Activated T-helper 1 cell treated with anti-CD3 and anti-CD28 coated beads, Interleukin-12 subunit alpha, Interleukin-12 subunit beta, Interleukin-2, Interleukin-4 antibody, amounts not matched to agents 30 ng/mL and 10 ng/mL and 1 ng/mL, durations not matched to agents 14 hours and 24 hours and 36 hours (primary cell): Measurements from ENCODE around the gene SLC9A6. TPM values are rescaled to one million over a fixed set of nuclear protein-coding genes. Genes with fewer than 3 reads are reported as not detected.

Experiments used
- DNase-seq: peaks from one replicate; pipeline ENCODE4 v3.0.0; 2021; ENCODE audit warnings: low spot score
- H3K27ac Mint-ChIP-seq: one replicate; pipeline ENCODE4 v1.8.0; 2021; ENCODE audit warnings: mild to moderate bottlenecking, mixed read lengths
- H3K27me3 Mint-ChIP-seq: one replicate; pipeline ENCODE4 v1.8.0; 2022; ENCODE audit warnings: mild to moderate bottlenecking, moderate library complexity, mixed read lengths; ENCODE audit not compliant: insufficient read depth
- H3K36me3 Mint-ChIP-seq: one replicate; pipeline ENCODE4 v1.8.0; 2021; ENCODE audit warnings: low read depth, mixed read lengths
- H3K4me1 Mint-ChIP-seq: one replicate; pipeline ENCODE4 v1.8.0; 2021; ENCODE audit warnings: low read depth, mixed read lengths
- H3K4me3 Mint-ChIP-seq: one replicate; pipeline ENCODE4 v1.8.0; 2021; ENCODE audit warnings: mild to moderate bottlenecking, moderate library complexity, mixed read lengths
- H3K9me3 Mint-ChIP-seq: one replicate; pipeline ENCODE4 v1.8.0; 2021; ENCODE audit warnings: mixed read lengths
- intact Hi-C: fragments of 100-400 bp; cut with micrococcal nuclease; formaldehyde crosslinking; loops from one replicate; pipeline ENCODE4 v1.15.1; 2024
- total RNA-seq: library from RNA; stranded (reverse); gene quantifications from 2 replicates; pipeline ENCODE4 v1.2.3, GENCODE V29; 2022

The SLC9A6 gene
- total RNA-seq, 1 donor from 2014 or later: 13.4 TPM

DNA sequence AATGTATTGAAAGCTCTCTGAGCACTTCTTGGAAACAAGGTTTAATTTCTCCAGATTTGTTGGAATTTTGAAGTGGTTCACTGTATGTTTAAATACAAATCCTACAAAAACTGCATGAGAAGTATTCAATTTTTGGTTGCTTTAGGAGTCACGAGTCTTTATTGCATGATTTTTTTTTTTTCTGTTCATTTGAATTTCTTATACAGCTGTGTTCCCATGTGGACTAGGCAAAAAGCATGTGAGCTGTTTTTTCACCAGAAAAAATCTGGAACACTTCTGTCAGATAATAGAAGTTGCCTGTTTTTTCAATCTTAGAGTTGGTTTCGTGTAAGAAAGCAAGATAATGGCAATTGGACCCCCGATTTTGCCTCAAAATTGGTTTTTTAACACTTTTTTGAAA, 66.4 kb downstream of the SLC9A6 start:
- Mint-ChIP-seq H3K9me3 (no peaks in the 10 kb centered on the region), H3K4me1 (peaks cover 2% of the 10 kb centered on the region), H3K27ac (no peak overlapping the region), H3K36me3 (peaks cover 2% of the 10 kb centered on the region), H3K27me3 (no peaks in the 10 kb centered on the region), H3K4me3 (no peak overlapping the region)
- no peak for DNase-seq
- intact Hi-C loops: no loop called here

DNA sequence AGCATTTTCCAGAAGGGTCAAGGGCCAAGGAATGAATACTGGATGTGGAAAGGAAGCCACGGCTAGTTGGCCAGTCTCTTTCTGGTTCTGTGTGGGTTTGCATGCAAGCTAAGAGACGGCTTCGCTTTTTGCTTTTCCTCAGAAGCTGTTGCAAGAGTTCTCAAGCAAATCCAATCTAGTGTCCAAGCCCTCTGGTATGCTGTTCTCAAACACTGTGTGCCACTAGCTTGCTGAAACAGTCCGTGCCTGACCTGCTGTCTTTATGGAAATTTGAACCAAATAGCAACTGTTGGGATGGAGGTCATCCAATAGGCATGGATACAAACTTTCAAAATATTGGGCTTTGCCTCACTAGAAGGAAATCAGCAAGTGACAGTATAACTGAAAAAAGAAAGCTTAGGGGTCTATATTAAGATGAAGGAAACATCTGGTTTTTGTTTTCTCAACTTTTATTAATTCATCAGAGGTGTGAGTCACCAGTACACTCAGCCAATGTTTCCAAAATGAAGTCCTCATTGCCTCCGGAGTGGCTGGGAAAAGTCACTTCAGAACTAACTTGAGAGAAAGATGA, 70.5 kb downstream of the SLC9A6 start:
- Mint-ChIP-seq H3K36me3 (no peaks in the 10 kb centered on the region), H3K27me3 (no peaks in the 10 kb centered on the region), H3K27ac (no peak overlapping the region), H3K9me3 (no peaks in the 10 kb centered on the region), H3K4me1 (peaks cover 6% of the 10 kb centered on the region), H3K4me3 (no peak overlapping the region)
- no peak for DNase-seq
- intact Hi-C loops: no loop called here

DNA sequence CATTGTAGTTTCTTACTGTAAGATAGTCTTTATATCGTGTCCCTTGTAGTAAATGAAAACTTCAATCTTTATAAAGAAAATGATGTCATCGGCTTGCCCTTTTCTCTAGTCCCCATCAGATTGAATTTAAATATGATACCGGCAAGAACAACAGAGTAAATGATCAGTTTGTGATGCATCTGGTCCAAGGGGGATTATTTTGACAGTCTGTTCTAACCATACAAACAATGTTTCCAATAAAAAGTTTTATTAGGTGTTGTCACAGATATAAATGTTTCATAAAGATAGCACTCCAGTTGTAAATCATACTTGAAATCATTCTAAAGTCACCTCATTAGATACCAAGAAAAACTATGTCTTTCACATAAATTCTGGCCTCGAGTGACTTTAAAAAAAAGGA, 72.3 kb downstream of the SLC9A6 start:
- Mint-ChIP-seq H3K9me3 (no peaks in the 10 kb centered on the region), H3K27ac (no peak overlapping the region), H3K27me3 (no peaks in the 10 kb centered on the region), H3K36me3 (no peaks in the 10 kb centered on the region), H3K4me3 (no peak overlapping the region), H3K4me1 (peaks cover 6% of the 10 kb centered on the region)
- intact Hi-C loops: no loop called here
- DNase-seq: no peak

DNA sequence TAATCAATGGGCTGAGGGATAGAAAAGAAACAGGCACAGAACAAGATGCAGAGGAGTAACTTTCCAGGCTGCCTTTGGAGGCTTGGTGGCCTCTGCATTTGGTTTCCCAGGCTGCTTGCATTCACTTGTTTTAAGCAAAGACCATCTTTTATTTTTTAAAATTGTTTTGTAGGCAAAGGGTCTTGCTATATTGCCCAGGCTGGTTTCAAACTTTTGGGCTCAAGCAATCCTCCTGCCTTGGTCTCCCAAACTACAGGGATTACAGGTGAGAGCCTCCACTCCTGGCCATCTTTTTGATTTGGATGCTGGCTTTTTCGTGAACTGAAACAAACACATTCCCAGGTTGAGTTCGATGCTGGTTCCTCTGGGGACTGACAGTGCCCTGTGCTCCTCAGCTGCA, 74.1 kb downstream of the SLC9A6 start:
- Mint-ChIP-seq H3K27ac (no peak overlapping the region), H3K4me3 (no peak overlapping the region)
- intact Hi-C loops: no loop called here

DNA sequence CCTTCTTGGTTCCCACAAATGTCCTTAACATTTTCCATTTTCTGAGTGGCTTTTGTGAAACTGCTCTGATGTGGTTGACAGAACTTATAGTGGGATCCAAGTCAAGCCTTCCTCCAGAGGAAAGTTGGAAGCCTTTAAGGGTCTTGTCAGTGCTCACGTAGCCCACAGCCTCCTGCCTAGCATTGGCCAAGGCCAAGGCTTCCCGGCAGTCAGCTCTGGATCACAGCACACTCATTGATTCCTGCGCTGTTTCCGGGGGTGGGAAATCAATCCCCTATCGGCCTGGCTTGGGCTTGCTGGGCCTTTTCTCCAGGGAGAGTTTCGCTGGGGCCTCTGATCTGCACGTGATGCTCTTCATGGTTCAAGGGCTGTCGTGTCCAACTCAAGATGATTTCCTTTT, 76.1 kb downstream of the SLC9A6 start:
- Mint-ChIP-seq H3K4me1 (peaks cover 21% of the 10 kb centered on the region), H3K36me3 (no peaks in the 10 kb centered on the region), H3K4me3 (no peak overlapping the region), H3K9me3 (no peaks in the 10 kb centered on the region), H3K27me3 (no peaks in the 10 kb centered on the region), H3K27ac (no peak overlapping the region)
- no peak for DNase-seq
- intact Hi-C loops: no loop called here

More for the DNA sequence above, 74.1 kb downstream of the SLC9A6 start:
- no peak for DNase-seq
- no peaks in the 10 kb centered on the region for H3K9me3 Mint-ChIP-seq
- no peaks in the 10 kb centered on the region for H3K27me3 Mint-ChIP-seq
- H3K4me1 Mint-ChIP-seq: peaks cover 14% of the 10 kb centered on the region
- no peaks in the 10 kb centered on the region for H3K36me3 Mint-ChIP-seq

DNA sequence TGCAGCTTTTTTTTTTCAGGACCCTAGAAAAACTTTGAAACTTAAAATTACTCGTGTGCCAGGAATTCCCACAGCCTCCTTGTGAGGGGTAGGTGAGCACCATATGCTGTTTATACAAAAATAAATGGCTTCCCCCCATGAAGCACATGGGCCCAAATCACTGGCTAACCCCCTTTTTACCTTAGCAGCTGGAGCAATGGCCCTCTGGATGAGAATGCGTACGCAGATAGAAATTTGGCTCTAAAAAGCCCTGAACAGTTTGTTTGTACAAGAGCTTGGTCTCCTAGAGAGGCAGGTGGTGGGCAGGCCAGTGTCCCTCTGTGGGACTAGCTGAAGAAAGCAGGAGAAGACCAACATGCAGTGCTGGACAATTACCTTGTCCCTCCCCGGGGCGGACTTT, 76.5 kb downstream of the SLC9A6 start:
- H3K9me3 Mint-ChIP-seq: no peaks in the 10 kb centered on the region
- DNase-seq: no peak
- H3K27me3 Mint-ChIP-seq: no peaks in the 10 kb centered on the region
- H3K4me1 Mint-ChIP-seq: peaks cover 19% of the 10 kb centered on the region
- H3K27ac Mint-ChIP-seq: no peak overlapping the region
- H3K36me3 Mint-ChIP-seq: no peaks in the 10 kb centered on the region
- no peak overlapping the region for H3K4me3 Mint-ChIP-seq
- intact Hi-C loops: no loop called here

DNA sequence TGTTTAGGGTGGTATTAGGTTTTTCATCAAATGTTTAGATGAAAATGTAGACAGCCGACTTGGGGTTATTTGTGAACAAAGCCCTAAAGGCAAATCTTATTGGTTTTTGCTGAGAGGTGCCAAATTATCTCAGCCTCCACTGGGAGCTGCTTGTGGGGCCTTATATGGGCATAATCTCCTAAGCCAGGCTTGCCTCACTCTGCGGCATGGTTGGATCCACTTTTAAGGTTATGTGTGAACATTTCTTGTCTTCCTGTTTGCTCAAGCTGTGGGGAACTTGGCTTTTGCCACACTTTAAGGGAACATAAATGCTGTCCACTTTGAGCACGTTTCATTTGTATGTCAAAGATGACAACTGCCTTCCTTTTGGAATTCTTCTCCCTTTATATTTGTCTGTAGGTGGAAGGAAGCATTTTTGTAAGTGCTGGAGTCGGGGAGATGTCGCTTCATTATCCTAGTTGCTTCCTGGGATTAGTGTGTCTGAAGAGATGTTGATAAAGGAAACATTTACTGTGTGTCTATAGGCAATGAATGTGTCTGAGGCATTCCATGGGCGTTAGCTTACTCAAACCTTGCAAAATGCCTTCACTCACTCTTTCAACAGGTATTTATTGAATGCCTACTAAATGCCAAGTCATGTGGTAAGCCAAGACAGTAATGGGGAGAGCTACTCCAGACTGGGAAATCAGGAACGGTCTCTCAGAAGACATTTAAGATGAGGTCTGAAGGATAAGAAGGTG, 78.3 kb downstream of the SLC9A6 start:
- H3K9me3 Mint-ChIP-seq: no peaks in the 10 kb centered on the region
- H3K27me3 Mint-ChIP-seq: peaks cover 2% of the 10 kb centered on the region
- peaks cover 16% of the 10 kb centered on the region for H3K4me1 Mint-ChIP-seq
- intact Hi-C loops: no loop called here
- H3K27ac Mint-ChIP-seq: no peak overlapping the region
- H3K36me3 Mint-ChIP-seq: no peaks in the 10 kb centered on the region
- no peak for DNase-seq
- H3K4me3 Mint-ChIP-seq: no peak overlapping the region

DNA sequence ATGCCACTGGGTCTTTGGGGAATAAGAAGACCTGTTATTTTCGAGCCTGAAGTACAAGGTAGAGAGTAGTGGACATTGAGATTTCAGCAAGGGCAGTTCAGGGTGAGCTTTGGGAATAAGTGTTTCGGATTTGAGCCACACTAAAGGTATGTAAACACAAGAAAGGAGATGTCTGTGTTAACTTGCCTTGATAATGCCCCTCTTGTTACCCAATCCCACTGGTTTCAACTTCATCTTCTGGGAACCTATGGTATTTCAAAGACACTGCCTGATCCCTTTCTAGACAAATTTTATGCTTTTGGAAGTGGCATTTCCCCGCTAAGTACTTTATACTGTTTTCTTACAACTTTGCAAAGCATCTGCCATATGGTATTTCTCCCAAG, 79.4 kb downstream of the SLC9A6 start:
- H3K27me3 Mint-ChIP-seq: peaks cover 2% of the 10 kb centered on the region
- no peaks in the 10 kb centered on the region for H3K36me3 Mint-ChIP-seq
- intact Hi-C loops: no loop called here
- peak overlapping the region; percentile 42 for H3K4me3 Mint-ChIP-seq
- DNase-seq: no peak
- no peaks in the 10 kb centered on the region for H3K9me3 Mint-ChIP-seq
- peak overlapping the region; percentile 11 for H3K27ac Mint-ChIP-seq
- H3K4me1 Mint-ChIP-seq: peaks cover 16% of the 10 kb centered on the region

DNA sequence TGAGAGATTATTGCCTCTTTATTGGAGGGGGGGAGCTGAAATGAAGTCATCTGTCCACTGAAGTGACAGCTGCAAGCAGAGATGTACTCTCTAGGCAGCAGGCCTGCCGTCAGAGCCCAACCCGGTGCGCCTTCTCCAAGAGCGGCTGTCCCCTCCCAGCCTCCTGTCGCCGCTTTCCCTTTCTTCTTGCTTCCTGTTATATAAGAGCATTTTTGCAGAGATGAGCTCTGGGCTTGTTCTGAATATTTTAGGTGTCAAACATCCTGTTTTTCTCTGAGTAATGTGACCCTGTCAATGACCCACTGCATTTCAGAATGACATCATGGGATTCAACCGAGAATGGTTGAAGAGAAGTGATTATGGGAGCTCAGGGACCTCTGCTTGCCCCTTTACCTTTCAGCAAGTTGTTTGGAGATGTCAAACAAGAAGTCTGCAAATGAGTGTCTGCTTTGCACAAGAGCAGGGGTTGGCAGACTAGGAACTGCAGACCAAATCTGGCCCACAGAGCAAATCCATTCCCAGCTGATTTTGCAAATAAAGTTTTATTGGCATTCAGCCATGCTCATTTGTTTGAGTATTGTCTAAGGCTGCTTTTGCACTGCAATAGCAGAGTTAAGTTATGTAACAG, 79.9 kb downstream of the SLC9A6 start:
- H3K4me3 Mint-ChIP-seq: peak overlapping the region; percentile 42
- H3K27ac Mint-ChIP-seq: peak overlapping the region; percentile 11
- no peaks in the 10 kb centered on the region for H3K36me3 Mint-ChIP-seq
- peaks cover 16% of the 10 kb centered on the region for H3K4me1 Mint-ChIP-seq
- DNase-seq: peak; percentile 4
- intact Hi-C loops: no loop called here
- peaks cover 2% of the 10 kb centered on the region for H3K27me3 Mint-ChIP-seq
- H3K9me3 Mint-ChIP-seq: no peaks in the 10 kb centered on the region

DNA sequence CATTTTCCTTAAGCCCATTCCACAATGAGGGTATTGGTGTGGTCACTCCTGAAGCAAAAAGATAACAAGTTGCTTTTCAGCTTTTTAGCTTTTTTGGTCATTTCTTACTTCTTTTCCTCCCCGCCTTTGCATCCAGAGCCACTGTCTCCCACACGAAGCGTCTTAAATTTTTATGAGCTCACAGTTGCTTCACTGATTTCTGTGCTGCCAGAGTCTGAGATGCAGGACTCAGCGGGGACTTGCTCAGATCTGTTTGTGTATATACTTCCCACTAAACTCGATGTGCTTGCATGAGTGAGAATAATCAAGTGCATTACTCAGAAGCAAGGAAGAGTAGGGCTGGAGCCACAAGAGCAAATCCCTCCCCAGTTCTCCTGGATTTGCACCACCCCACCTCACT, 81.9 kb downstream of the SLC9A6 start:
- H3K27me3 Mint-ChIP-seq: peaks cover 2% of the 10 kb centered on the region
- intact Hi-C loops: no loop called here
- no peak overlapping the region for H3K4me3 Mint-ChIP-seq
- H3K4me1 Mint-ChIP-seq: peaks cover 26% of the 10 kb centered on the region
- DNase-seq: no peak
- H3K36me3 Mint-ChIP-seq: no peaks in the 10 kb centered on the region
- H3K9me3 Mint-ChIP-seq: no peaks in the 10 kb centered on the region
- H3K27ac Mint-ChIP-seq: no peak overlapping the region

DNA sequence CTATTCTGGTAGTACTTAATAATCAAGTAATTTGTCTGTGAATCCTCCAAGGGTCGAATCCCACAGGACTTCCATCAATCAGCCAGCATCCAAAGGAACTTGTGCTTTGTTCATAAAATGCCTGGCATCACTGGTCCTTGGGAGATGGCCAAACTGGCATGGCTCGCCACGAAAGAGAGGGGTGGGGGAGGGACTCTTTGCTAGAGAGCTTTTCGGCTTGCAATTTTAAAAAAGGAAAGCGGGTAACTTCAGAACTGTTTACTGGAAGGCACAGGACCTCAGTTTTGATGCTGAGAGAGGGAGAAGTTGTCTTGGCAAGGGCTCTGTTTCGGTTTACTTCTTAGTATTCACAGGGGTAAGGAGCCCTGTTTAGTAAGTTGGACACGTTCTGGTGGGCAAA, 82.7 kb downstream of the SLC9A6 start:
- peaks cover 26% of the 10 kb centered on the region for H3K4me1 Mint-ChIP-seq
- no peak overlapping the region for H3K27ac Mint-ChIP-seq
- no peak overlapping the region for H3K4me3 Mint-ChIP-seq
- no peaks in the 10 kb centered on the region for H3K36me3 Mint-ChIP-seq
- peaks cover 2% of the 10 kb centered on the region for H3K27me3 Mint-ChIP-seq
- intact Hi-C loops: no loop called here
- H3K9me3 Mint-ChIP-seq: no peaks in the 10 kb centered on the region
- DNase-seq: no peak

DNA sequence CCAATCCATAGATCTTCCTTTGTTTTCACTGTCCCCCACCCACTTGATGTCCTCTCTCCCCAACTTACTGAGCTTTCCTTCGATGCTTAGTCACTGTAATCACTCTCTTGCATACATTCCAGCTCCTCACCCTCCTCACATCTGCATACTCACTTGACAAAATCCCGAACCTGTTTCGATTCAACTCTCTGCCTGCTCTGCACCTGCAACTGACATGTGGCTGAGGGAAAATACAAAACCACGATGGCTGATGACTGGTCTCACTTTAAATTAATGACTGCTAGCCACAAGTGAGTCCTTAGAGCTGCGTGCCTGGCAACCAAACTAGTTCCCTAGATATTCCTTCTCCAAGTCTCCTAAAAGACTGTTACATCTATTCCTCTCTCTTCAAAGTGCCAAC, 91.7 kb downstream of the SLC9A6 start:
- no peaks in the 10 kb centered on the region for H3K9me3 Mint-ChIP-seq
- H3K36me3 Mint-ChIP-seq: no peaks in the 10 kb centered on the region
- intact Hi-C loops: no loop called here
- H3K27ac Mint-ChIP-seq: no peak overlapping the region
- peaks cover 10% of the 10 kb centered on the region for H3K27me3 Mint-ChIP-seq
- no peak for DNase-seq
- H3K4me3 Mint-ChIP-seq: no peak overlapping the region
- H3K4me1 Mint-ChIP-seq: no peaks in the 10 kb centered on the region

DNA sequence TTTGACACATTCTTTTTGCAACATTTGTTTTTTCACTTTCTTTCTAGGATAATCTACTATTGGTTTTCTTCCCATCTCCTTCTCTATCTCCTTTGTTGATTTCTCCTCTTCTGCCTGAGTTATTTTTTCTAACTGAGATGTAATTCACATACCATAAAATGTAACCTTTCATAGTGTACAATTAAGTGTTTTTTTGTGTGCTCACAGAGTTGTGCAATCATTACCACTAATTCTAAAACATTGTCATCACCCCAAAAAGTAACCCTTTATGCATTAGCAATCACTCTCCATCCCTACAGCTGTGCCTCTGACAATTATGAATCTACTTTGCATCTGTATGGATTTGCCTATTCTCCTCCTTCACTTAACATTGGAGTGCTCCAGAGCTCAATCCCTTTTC, 95.5 kb downstream of the SLC9A6 start:
- Mint-ChIP-seq H3K4me3 (no peak overlapping the region), H3K36me3 (no peaks in the 10 kb centered on the region), H3K9me3 (no peaks in the 10 kb centered on the region), H3K27me3 (peaks cover 10% of the 10 kb centered on the region), H3K27ac (no peak overlapping the region), H3K4me1 (no peaks in the 10 kb centered on the region)
- intact Hi-C loops: no loop called here
- no peak for DNase-seq
